AG09319 (cell line): Measurements from ENCODE around the gene SERPINA12.

Experiments
- DNase-seq: peaks from one replicate; pipeline ENCODE4 v3.0.0-alpha.2; 2010; ENCODE audit warnings: low read depth; ENCODE audit errors: extremely low read depth
- TF ChIP-seq, protein P1 (sequence below): IDR thresholded peaks from 2 replicates; pipeline ENCODE4 v1.5.1; 2011; ENCODE audit warnings: low read depth, mild to moderate bottlenecking, inconsistent platforms, low read length, moderate library complexity

The SERPINA12 gene

GRCh38 chr14:94548131-94548998 is 39.1 kb upstream of the SERPINA12 start:
- no peak for DNase-seq
- TF ChIP-seq, protein P1, sequence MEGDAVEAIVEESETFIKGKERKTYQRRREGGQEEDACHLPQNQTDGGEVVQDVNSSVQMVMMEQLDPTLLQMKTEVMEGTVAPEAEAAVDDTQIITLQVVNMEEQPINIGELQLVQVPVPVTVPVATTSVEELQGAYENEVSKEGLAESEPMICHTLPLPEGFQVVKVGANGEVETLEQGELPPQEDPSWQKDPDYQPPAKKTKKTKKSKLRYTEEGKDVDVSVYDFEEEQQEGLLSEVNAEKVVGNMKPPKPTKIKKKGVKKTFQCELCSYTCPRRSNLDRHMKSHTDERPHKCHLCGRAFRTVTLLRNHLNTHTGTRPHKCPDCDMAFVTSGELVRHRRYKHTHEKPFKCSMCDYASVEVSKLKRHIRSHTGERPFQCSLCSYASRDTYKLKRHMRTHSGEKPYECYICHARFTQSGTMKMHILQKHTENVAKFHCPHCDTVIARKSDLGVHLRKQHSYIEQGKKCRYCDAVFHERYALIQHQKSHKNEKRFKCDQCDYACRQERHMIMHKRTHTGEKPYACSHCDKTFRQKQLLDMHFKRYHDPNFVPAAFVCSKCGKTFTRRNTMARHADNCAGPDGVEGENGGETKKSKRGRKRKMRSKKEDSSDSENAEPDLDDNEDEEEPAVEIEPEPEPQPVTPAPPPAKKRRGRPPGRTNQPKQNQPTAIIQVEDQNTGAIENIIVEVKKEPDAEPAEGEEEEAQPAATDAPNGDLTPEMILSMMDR = no peak

DNA sequence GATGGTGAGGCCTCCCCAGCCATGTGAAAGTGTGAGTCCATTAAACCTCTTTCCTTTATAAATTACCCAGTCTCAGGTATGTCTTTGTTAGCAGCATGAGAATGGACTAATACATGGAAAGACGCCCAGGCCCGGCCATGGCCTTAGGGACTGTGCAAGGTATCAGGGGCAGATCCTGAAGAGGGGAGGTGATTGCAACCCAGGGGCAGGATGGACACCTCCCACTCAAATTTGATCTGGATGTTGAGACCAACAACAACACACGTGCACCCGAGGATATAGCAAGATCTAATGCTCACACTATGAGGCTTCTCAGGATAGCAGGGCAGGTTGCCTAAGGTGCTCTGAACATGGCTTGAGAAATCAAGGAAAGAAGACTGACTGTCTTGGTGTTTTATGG is 38.5 kb upstream of the SERPINA12 start:
- DNase-seq = no peak
- TF ChIP-seq, protein P1 = no peak

DNA sequence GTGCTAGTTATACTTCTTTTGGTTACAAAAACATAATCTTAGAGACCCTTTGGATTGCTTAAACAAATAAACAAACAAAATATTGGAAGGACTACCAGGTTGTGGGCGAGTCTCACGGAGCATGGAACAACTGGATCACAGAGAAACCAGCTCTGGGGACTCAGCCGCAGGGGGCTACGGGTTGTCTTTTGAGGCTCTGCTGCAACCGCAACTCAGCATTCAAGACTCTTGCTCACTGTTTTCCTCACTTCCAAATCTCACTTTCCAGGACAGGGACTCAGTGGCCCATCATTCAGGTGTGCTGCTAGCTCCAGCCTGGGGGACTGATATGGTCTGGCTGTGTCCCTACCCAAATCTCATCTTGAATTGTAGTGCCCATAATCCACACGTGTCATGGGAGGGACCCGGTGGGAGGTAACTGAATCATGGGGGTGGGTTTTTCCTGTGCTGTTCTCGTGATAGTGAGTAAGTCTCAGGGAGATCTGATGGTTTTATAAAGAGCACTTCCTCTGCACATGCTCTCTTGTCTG is 37.9 kb upstream of the SERPINA12 start:
- no peak for DNase-seq
- TF ChIP-seq, protein P1 = no peak

DNA sequence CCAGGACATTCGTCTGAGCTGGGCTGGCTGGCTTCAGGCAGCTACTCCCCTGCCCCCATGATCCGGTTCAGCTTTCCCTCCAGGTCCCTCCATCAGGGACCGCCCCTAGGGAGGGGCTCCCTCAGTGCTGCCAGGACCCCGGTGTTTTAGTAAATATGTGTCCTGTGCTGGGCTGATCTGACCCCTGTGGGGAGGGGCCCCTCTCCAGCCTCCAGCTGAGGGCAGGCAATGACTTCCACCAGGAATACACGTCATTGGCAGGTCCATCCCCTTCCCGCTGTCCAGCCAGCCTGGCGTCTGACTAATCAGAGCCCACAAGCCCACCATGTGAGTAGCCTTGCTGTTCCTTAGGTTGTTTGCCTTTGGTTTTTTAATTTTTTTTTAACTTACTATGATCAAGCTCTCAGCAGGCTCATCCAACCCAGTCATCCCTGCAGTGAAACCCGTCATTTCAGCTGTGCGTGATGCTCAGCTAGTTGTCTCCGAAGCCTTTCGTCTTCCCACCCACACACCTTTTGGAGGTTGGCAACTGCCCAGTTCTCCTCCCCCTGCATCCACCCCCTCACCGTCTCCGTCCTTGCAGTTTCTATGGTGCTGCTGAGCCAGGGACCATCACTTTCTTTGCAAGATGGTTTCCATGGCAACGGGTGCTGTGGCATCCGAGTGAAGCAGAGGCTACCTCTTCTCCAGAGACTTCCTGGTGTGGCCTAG is 36.0 kb upstream of the SERPINA12 start:
- no peak for DNase-seq
- TF ChIP-seq, protein P1 = no peak

DNA sequence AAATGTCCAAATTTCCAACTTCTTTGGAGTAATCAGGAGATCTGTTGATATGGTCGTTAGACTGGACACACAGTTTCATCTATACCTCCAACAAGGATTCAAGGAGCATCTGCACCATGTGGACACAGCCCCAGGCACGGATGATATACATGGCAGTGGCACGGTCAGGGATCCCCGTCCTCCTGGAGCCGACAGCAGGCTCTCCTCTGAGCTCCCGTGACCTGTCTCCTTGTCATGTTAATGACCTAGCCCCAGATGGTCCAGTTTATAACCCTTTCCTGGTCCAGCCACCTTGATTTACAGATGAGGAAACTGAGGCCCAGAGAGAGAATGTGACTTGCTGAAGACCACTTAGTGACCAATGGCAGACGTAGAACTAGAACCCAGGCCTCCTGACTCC is 35.5 kb upstream of the SERPINA12 start:
- DNase-seq = no peak
- TF ChIP-seq, protein P1 = no peak

- no peak for DNase-seq
- TF ChIP-seq, protein P1 = no peak
Measured at GRCh38 chr14:94543449-94544124, 34.3 kb upstream of the SERPINA12 start.
